PC-9 (cell line): Measurements from ENCODE around the gene SETX. TPM values are rescaled to one million over a fixed set of nuclear protein-coding genes. Genes with fewer than 3 reads are reported as not detected.

Experiments
- BruUV-seq: library from RNA; stranded (reverse); fragments of 400-500 nt; replicated peaks from 2 replicates; lab custom pipeline; 2021; lab: Mats Ljungman, UMichigan
- CTCF ChIA-PET: fragments of 300-600 bp; sonication (Branson Sonifier 250); formaldehyde crosslinking; loops from one replicate; lab custom pipeline; 2022; ENCODE audit warnings: antibody characterized with exemption; lab: Charles Lee
- POLR2A ChIA-PET: fragments of 300-600 bp; sonication (Branson Sonifier 250); formaldehyde crosslinking; loops from one replicate; lab custom pipeline; 2022; ENCODE audit warnings: antibody characterized with exemption; ENCODE audit not compliant: unreplicated experiment; lab: Charles Lee
- DNase-seq, 2 experiments: peaks; one replicate each; pipeline versions ENCODE4 v3.0.0 to v3.0.0-alpha.2; 2015 to 2022; ENCODE audit warnings: mixed read lengths in 1 of 2
- H2AFZ ChIP-seq: fragments of 200-600 bp; sonication (generic); 2 replicates; pipeline ENCODE4 v1.8.1; 2017; ENCODE audit warnings: antibody characterized with exemption
- H3F3A ChIP-seq: fragments of 200-600 bp; sonication (generic); 2 replicates; pipeline ENCODE4 v1.8.1; 2017; ENCODE audit warnings: antibody characterized with exemption, mild to moderate bottlenecking, low read depth; ENCODE audit not compliant: insufficient read depth
- H3K27ac ChIP-seq: fragments of 200-600 bp; sonication (generic); 2 replicates; pipeline ENCODE4 v1.6.1; 2016; ENCODE audit warnings: mixed run types
- H3K27me3 ChIP-seq: fragments of 200-600 bp; sonication (generic); 2 replicates; pipeline ENCODE4 v1.6.1; 2016; ENCODE audit warnings: low read depth, mixed run types; ENCODE audit not compliant: insufficient read depth
- H3K36me3 ChIP-seq: fragments of 200-600 bp; sonication (generic); 2 replicates; pipeline ENCODE4 v1.6.1; 2016; ENCODE audit warnings: low read depth, mixed run types
- H3K4me1 ChIP-seq: fragments of 200-600 bp; sonication (generic); replicated peaks from 2 replicates; pipeline ENCODE4 v1.6.1; 2016; ENCODE audit warnings: mixed run types; ENCODE audit not compliant: insufficient read depth
- H3K4me2 ChIP-seq: fragments of 200-600 bp; sonication (generic); 2 replicates; pipeline ENCODE4 v1.6.1; 2017; ENCODE audit warnings: mixed run types
- H3K4me3 ChIP-seq: fragments of 200-600 bp; sonication (generic); 2 replicates; pipeline ENCODE4 v1.6.1; 2016; ENCODE audit warnings: mixed run types
- H3K79me2 ChIP-seq: fragments of 200-600 bp; sonication (generic); 2 replicates; pipeline ENCODE4 v1.6.1; 2017; ENCODE audit warnings: low read depth, mixed run types
- H3K9me2 ChIP-seq: fragments of 200-600 bp; sonication (generic); 2 replicates; pipeline ENCODE4 v1.8.1; 2017; ENCODE audit warnings: mild to moderate bottlenecking; ENCODE audit not compliant: insufficient read depth
- H3K9me3 ChIP-seq: fragments of 200-600 bp; sonication (generic); 2 replicates; pipeline ENCODE4 v1.8.1; 2016; ENCODE audit warnings: low read depth; ENCODE audit not compliant: insufficient read depth
- H4K20me1 ChIP-seq: fragments of 200-600 bp; sonication (generic); 2 replicates; pipeline ENCODE4 v1.8.1; 2017; ENCODE audit not compliant: insufficient read depth
- EZH2 ChIP-seq: fragments of 200-600 bp; sonication (generic); IDR thresholded peaks from 2 replicates; pipeline ENCODE4 v1.8.0; 2017; ENCODE audit warnings: antibody characterized with exemption, low read depth
- intact Hi-C: fragments of 100-400 bp; cut with micrococcal nuclease; formaldehyde crosslinking; loops from one replicate; pipeline ENCODE4 v1.10.0; 2022; ENCODE audit not compliant: unreplicated experiment
- total RNA-seq: library from RNA; stranded (reverse); gene quantifications from 2 replicates; pipeline ENCODE4 v1.2.3, GENCODE V29; 2021
- TF ChIP-seq, protein P1 (sequence below): fragments of 200-600 bp; sonication (generic); conservative IDR thresholded peaks from 2 replicates; pipeline ENCODE4 v1.6.1; 2017; ENCODE audit warnings: mixed run types, antibody characterized with exemption, mild to moderate bottlenecking, moderate library complexity

SETX gene
- total RNA-seq, 1 experiment from 2014 or later: 23.5 TPM

GRCh38 chr9:132268725-132269352 lies 85.9 kb downstream of the SETX start:
- no peak overlapping the region for H3K4me3 ChIP-seq
- no peaks in the 10 kb centered on the region for H3K79me2 ChIP-seq
- H3K9me3 ChIP-seq: no peaks in the 10 kb centered on the region
- no peaks in the 10 kb centered on the region for H3K27me3 ChIP-seq
- peak overlapping the region; percentile 99 for H3K27ac ChIP-seq
- intact Hi-C loops: no loop called here
- peaks cover 5% of the 10 kb centered on the region; the same call in 1 of the 2 replicates for H3K4me1 ChIP-seq
- CTCF ChIA-PET: interaction anchor here (0.7 to 0.9 kb wide), 2 partner anchors 10 to 16 kb away, joined by 3 to 4 read pairs; no protein-coding TSS in a partner anchor
- H3K9me2 ChIP-seq: no peaks in the 10 kb centered on the region
- TF ChIP-seq, protein P1, sequence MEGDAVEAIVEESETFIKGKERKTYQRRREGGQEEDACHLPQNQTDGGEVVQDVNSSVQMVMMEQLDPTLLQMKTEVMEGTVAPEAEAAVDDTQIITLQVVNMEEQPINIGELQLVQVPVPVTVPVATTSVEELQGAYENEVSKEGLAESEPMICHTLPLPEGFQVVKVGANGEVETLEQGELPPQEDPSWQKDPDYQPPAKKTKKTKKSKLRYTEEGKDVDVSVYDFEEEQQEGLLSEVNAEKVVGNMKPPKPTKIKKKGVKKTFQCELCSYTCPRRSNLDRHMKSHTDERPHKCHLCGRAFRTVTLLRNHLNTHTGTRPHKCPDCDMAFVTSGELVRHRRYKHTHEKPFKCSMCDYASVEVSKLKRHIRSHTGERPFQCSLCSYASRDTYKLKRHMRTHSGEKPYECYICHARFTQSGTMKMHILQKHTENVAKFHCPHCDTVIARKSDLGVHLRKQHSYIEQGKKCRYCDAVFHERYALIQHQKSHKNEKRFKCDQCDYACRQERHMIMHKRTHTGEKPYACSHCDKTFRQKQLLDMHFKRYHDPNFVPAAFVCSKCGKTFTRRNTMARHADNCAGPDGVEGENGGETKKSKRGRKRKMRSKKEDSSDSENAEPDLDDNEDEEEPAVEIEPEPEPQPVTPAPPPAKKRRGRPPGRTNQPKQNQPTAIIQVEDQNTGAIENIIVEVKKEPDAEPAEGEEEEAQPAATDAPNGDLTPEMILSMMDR: peak; percentile 80
- no peak for TF ChIP-seq EZH2
- no TSS peak for BruUV-seq
- H3K36me3 ChIP-seq: peaks cover 36% of the 10 kb centered on the region
- DNase-seq: peak; percentile 21 to 34
- H4K20me1 ChIP-seq: no peaks in the 10 kb centered on the region
- no peak overlapping the region for H3K4me2 ChIP-seq
- POLR2A ChIA-PET: no interaction called here
- no peak overlapping the region for H2AFZ ChIP-seq
- peaks cover 37% of the 10 kb centered on the region for H3F3A ChIP-seq

- no peaks in the 10 kb centered on the region for H3K79me2 ChIP-seq
- ChIA-PET POLR2A (no interaction called here), CTCF (interaction anchor here (0.6 kb wide), 1 partner anchor 755 kb away, joined by 3 read pairs; no protein-coding TSS in a partner anchor)
- H3K4me2 ChIP-seq: no peak overlapping the region
- no TSS peak for BruUV-seq
- no peaks in the 10 kb centered on the region for H4K20me1 ChIP-seq
- H3K4me1 ChIP-seq: peaks cover 5% of the 10 kb centered on the region; the same call in 1 of the 2 replicates
- H3K9me3 ChIP-seq: no peaks in the 10 kb centered on the region
- H3K4me3 ChIP-seq: no peak overlapping the region
- TF ChIP-seq EZH2: no peak
- TF ChIP-seq, protein P1: no peak
- H3K36me3 ChIP-seq: peaks cover 26% of the 10 kb centered on the region
- DNase-seq: no peak
- intact Hi-C loops: no loop called here
- H3F3A ChIP-seq: peaks cover 37% of the 10 kb centered on the region
- H3K27me3 ChIP-seq: no peaks in the 10 kb centered on the region
- no peak overlapping the region for H2AFZ ChIP-seq
- no peaks in the 10 kb centered on the region for H3K9me2 ChIP-seq
- no peak overlapping the region for H3K27ac ChIP-seq
Measured at GRCh38 chr9:132267660-132268059, 87.1 kb downstream of the SETX start.

GRCh38 chr9:132266017-132266416 lies 88.8 kb downstream of the SETX start:
- H2AFZ ChIP-seq: no peak overlapping the region
- H3K36me3 ChIP-seq: peaks cover 18% of the 10 kb centered on the region
- peaks cover 26% of the 10 kb centered on the region for H3F3A ChIP-seq
- H3K27me3 ChIP-seq: no peaks in the 10 kb centered on the region
- H4K20me1 ChIP-seq: no peaks in the 10 kb centered on the region
- no TSS peak for BruUV-seq
- DNase-seq: no peak
- no peak overlapping the region for H3K27ac ChIP-seq
- H3K79me2 ChIP-seq: no peaks in the 10 kb centered on the region
- H3K4me1 ChIP-seq: peaks cover 5% of the 10 kb centered on the region; the same call in 1 of the 2 replicates
- ChIA-PET POLR2A (no interaction called here), CTCF (no interaction called here)
- no peaks in the 10 kb centered on the region for H3K9me3 ChIP-seq
- no peak overlapping the region for H3K4me3 ChIP-seq
- intact Hi-C loops: no loop called here
- H3K4me2 ChIP-seq: no peak overlapping the region
- no peaks in the 10 kb centered on the region for H3K9me2 ChIP-seq
- TF ChIP-seq EZH2: no peak
- TF ChIP-seq, protein P1: no peak
